GM23338 (cell line): ENCODE results near the gene MAP7D3.

Source experiments
- CREB1 ChIP-seq: fragments of 250-450 bp; sonication (Bioruptor Pico); IDR thresholded peaks from 2 replicates; pipeline ENCODE4 v1.5.0; 2020; ENCODE audit warnings: low read depth, mild to moderate bottlenecking, moderate library complexity
- CTCF ChIP-seq, 2 experiments: fragments of 200-600 bp in 1 of 2; sonication (generic) in 1 of 2; conservative IDR thresholded peaks; 2 replicates each; pipeline versions ENCODE4 v1.5.1 to v1.6.1; 2016 to 2017; ENCODE audit warnings: antibody characterized with exemption in 2 of 2, low read depth in 2 of 2, mild to moderate bottlenecking in 2 of 2, moderate library complexity in 1 of 2
- ETS1 ChIP-seq: IDR thresholded peaks from 2 replicates; pipeline ENCODE4 v1.6.1; 2016; ENCODE audit warnings: antibody characterized with exemption
- EZH2 ChIP-seq: fragments of 200-600 bp; sonication (generic); IDR thresholded peaks from one replicate; pipeline ENCODE4 v1.8.0; 2017; ENCODE audit warnings: antibody characterized with exemption, mild to moderate bottlenecking, low read depth; ENCODE audit not compliant: unreplicated experiment
- EZH2phosphoT487 ChIP-seq: fragments of 200-600 bp; sonication (generic); IDR thresholded peaks from one replicate; pipeline ENCODE4 v1.8.1; 2018; ENCODE audit warnings: antibody characterized with exemption; ENCODE audit not compliant: unreplicated experiment
- JUNB ChIP-seq: IDR thresholded peaks from one replicate; pipeline ENCODE4 v1.6.1; 2016; ENCODE audit warnings: antibody characterized with exemption; ENCODE audit not compliant: unreplicated experiment
- NANOG ChIP-seq: IDR thresholded peaks from 2 replicates; pipeline ENCODE4 v1.6.1; 2016; ENCODE audit warnings: antibody characterized with exemption, borderline replicate concordance
- POLR2AphosphoS5 ChIP-seq: IDR thresholded peaks from 2 replicates; pipeline ENCODE4 v1.6.1; 2016; ENCODE audit warnings: antibody characterized with exemption, low read depth
- REST ChIP-seq: IDR thresholded peaks from one replicate; pipeline ENCODE4 v1.6.1; 2018; ENCODE audit warnings: antibody characterized with exemption; ENCODE audit not compliant: unreplicated experiment
- STAT1 ChIP-seq: IDR thresholded peaks from one replicate; pipeline ENCODE4 v1.6.1; 2016; ENCODE audit warnings: antibody characterized with exemption; ENCODE audit not compliant: unreplicated experiment
- ZNF114 ChIP-seq: fragments of 250-450 bp; sonication (Bioruptor Pico); IDR thresholded peaks from 2 replicates; pipeline ENCODE4 v1.5.0; 2020; ENCODE audit warnings: mild to moderate bottlenecking, moderate library complexity
- ZNF331 ChIP-seq: fragments of 250-450 bp; sonication (Bioruptor Pico); IDR thresholded peaks from 2 replicates; pipeline ENCODE4 v1.5.0; 2020; ENCODE audit warnings: low read depth, mild to moderate bottlenecking, moderate library complexity

GRCh38 chrX:136266828-136267227 is 15.6 kb upstream of the MAP7D3 start:
- TF ChIP-seq CTCF (conservative IDR thresholded peaks at IDR 0.05; ENCODE audit: low read depth in 2 of 2) (no peak), EZH2 (no peak), POLR2AphosphoS5 (no peak), REST (no peak), ZNF114 (no peak), JUNB (no peak), EZH2phosphoT487 (no peak), CREB1 (CRISPR knock-in tag) (no peak), NANOG (no peak), ETS1 (no peak), STAT1 (no peak), ZNF331 (CRISPR knock-in tag) (no peak)
